GM12892 (cell line): ENCODE measurements around the gene ICE2.

Experiments used
- POLR2A ChIP-seq: IDR thresholded peaks from 2 replicates; pipeline ENCODE4 v1.6.1; 2011; ENCODE audit warnings: low read depth, low read length, control low read depth
- POLR2AphosphoS5 ChIP-seq: IDR thresholded peaks from 2 replicates; pipeline ENCODE4 v1.6.1; 2011; ENCODE audit warnings: low read depth, low read length, control low read depth

DNA sequence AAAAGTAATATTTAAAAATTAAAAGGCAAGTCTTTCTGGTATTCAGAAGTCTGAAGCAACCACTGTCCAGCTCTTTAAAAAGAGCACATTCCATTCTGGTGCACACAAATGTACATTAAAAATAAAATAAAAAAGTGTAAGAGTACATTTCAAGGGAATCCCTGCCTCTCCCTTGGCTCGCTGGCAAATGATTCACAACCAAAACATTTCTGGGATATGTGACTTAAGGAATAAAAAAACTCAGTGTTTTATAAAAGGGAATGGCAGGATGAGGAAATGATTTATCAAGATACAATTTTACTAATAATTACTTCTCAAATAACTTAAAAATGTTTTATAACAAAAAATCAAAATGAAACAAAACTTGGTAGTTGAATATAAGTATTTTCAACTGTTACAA is 57.4 kb downstream of the ICE2 start:
- TF ChIP-seq POLR2AphosphoS5 (no peak), POLR2A (no peak)
